ENCODE measurements around the gene DNAJC6.

- no peak for TF ChIP-seq POLR2AphosphoS5 (IDR thresholded peaks at IDR 0.05; ENCODE audit: borderline replicate concordance, low read depth, low read length)
- TF ChIP-seq EZH2 (IDR thresholded peaks at IDR 0.05) = no peak
- no peak for TF ChIP-seq FOXP2 (optimal IDR thresholded peaks at IDR 0.05; ENCODE audit: control extremely low read depth, extremely low read length, insufficient read depth)
Observed at GRCh38 chr1:65341381-65341780, 32.0 kb downstream of the DNAJC6 start.
